UCSD-AML1 (cell line): ENCODE data around the gene ACAP1.

Source experiments
- DNase-seq: peaks from one replicate; lab custom pipeline; 2025; ENCODE audit not compliant: unreplicated experiment; lab: John Stamatoyannopoulos, UW

The ACAP1 gene

DNA sequence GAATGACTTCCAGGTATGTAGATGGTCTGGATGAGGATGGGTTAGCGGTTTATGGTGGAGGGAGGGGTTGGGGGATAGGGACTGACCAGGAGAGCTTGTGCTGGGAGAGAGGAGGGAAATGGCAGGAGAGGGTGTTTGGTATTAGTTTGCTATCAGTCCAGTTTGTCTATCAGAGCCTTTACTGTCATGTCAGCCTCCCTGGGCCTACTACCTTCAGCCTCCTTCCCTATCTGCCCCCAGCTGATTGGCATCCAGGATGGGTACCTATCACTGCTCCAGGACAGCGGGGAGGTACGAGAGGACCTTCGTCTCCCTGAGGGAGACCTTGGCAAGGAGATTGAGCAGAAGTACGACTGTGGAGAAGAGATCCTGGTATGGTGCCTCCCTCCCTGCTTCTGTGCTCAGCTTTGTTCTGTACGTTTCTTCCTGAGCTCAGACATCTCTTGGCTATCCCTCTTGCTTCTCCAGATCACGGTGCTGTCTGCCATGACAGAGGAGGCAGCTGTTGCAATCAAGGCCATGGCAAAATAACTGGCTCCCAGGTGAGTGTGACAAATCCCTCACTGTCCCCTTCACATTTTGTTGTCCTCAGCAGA is 25.1 kb upstream of the ACAP1 start:
- no peak for DNase-seq

DNA sequence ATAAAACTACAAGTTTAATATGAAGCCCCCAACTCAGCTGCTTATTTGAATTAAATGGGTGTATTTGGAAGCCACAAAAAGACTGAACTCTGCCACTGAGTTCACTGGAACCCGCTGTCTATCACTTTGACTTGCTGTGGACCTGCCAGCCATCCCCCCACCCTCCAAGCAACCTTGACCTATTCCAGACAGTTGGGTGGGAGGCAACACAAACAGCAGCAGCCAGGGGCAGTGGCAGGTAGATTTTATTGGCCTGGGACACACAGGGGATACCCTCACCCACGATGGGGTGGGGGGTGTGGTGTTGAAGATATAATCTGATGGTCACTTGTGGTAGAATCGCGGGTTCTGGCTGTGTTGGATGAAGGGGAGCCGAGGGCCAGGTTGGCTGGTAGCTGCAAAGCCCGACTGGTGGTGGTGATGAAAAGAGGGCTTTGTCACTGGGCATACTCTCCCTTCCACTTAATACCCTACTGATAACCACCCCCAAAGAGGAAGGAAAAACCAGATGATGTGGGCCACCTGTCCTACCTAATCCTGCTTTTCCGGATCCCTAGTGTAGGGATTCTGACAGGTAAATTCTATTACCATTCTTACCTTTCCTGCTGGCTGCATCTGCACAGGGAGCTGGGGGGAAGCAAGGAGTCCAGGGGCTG is 23.8 kb upstream of the ACAP1 start:
- no peak for DNase-seq

DNA sequence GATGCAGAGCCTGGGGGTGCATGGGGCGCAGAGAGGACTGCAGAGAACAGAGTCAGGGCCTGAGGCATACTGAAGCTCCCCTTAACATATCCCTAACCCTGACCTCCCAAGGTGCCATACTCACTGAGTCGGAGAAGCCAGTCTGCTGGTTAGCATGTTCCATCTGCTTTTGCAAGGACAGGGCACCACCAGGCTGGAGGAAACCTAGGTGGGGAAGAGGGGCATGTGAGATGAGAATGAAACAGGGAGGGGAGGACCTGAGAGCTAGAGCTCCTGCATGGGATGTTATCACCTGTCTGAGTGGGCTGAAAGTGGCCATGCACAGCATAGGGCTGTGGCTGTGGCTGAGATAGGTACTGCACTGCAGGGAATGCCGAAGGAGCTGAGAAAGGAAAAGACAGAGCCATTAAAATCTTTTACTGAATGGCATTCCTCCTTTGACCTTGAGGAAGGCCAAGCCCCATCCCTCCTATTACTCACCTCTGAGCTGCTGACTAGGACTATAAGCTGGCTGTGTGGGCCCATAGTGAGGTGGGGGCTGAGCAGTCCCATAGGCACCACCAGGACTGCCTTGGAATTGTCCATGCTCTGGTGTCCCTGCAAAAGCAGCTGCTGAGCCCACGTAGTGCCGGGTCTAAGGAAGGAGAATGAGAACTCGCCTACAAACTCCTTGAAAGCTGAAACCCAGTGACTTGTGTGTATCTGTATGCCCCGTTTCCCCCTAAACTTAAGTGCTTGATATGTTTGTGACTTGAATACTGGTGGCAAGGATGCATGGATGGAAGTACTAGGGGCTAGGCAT is 23.0 kb upstream of the ACAP1 start:
- DNase-seq = no peak

DNA sequence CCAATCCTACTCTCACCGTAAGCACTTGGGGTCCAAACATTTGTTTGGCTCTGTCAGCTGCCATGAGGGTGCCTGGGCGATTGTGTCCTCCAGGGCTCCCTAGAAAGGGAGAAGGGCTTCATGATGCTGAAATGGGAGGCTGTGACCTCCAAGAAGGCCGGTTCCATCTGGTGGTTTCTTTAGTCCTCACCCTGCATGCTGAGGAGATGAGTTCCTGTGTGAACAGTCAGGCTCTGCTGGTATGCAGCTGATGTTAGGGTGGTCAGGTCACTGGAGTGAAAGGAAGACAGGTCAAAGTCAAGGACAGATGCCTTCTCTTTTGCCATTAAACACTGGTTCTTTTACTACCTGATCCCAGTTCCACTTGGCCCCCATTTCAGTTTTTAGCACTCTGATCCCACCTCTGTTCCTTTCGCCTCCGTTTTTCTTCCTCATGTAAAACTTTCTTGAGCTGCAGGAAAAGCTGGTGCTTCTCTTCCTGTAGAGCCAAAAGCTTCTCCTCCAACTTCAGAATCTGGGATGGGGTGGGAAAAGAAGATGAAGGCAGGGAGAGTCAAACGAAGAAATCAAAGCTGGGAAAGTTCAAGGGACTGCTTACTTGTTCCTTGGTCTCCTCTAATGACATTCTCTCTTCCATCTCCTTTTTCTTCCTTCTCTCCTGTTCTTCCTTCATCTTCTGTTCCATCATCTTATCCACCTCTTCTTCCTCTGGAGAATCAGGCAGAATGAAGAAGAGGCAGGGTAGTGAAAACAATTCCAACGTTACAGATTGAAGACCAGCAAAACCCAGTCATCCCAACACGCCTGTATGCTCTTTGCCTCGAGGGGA is 22.2 kb upstream of the ACAP1 start:
- no peak for DNase-seq

DNA sequence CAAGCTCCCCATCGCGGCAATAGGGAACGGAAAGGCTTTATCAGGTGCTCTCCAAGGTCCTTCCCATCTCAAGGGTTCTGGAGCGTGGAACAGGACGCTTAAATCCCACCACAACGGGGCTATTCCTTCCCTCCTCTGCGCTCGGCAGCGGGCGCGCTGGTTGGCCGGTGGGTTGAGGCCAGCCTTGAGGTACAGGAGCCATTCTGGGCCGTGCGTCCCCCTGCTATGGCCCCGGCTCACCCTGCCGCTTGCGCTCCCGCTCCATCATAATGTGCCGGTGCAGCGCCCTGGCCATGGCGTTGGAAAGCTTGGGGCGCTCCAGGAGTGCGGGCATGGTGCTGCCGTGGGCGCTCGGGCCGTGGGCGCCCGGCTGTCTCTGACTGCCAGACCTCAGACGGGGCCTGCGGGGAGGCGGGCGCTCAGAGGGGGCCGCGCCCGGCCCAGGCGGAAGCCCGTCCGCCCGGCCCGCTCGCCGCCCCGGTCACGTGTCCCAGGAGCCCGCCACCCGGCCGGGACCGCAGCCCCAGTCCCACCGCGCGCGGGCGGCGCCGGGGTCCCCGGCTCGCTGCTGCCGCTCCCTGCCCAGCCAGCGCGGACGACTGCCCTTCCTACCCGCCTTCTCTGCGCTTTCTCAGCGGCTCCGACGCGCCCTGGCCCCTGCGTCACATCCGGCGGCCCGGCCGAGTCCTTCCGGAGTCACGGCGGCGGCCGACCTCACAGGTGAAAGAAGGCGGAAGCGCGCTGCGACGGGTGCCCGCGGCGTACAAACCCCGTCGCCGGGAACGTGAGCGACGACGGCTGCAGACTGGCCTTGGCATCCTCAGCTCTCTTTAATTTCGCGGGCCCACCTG is 21.4 kb upstream of the ACAP1 start, which contains the start of gene GPS2:
GPS2 (minus strand) TSS at position 642 of the 851 bp plus-strand sequence; CDS start at position 334, 308 bp downstream.
- peak; percentile 85 for DNase-seq

DNA sequence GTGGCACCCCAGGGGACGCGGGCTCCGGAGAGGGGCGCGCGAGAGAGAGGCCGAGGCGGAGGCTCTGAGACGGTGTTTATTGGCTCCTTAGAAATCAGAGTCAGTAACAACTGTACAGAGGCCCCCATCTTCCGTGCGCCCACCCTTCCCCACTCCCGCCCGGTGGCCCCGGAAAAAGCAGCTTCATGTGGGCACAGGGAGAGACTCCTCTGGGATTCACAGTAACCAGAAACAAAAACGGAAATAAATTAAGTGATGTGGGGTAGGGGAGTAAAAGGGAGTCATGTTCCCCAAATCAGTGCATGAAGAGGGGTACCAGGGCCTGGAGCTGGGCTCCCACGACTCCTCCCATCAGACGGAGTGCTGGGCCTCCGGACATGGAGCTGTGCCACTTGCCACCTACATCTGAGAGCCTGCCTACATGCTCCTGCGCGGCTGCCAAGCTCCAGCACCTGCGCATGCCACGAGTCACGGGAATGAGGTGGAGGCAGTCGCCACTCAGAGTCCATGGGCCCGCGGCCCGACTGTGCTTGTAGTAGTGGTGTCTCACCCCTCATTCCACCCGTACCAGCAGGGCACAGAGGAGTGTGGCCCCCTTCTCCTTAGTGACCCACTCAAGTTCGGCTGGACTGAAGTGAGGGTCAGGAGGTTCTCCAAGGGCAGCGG is 20.6 kb upstream of the ACAP1 start:
- no peak for DNase-seq

DNA sequence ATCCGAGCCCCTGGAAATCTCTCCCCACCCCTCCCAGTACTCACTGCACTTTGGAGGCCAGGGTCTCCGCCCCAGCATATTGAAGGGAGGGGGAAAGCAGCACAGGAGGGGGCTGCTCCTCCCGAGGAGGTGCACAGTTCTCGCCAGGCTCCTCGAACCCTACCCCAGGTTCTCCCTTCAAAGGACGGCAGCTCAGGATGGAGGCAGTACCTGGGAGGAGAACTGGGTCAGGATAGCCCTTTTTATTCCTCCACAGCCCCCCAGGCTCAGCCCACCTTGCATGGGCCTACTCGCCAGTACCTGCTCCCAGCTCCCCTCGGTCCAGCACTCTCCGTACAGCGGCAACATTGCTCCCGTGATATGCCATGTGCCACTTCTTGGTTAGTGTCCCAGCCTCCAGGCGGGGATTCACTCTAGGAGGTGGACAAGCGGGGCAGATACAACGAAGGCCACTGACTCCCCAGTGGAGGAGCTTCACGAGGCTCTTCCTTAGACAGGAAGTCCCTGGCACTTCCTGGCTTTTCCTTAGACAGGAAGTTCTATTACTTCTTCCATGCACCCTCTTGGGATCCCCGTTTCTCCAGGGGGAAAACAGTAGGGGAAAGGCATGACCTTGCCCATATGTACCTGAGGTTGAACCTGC is 19.0 kb upstream of the ACAP1 start:
- DNase-seq = no peak

DNA sequence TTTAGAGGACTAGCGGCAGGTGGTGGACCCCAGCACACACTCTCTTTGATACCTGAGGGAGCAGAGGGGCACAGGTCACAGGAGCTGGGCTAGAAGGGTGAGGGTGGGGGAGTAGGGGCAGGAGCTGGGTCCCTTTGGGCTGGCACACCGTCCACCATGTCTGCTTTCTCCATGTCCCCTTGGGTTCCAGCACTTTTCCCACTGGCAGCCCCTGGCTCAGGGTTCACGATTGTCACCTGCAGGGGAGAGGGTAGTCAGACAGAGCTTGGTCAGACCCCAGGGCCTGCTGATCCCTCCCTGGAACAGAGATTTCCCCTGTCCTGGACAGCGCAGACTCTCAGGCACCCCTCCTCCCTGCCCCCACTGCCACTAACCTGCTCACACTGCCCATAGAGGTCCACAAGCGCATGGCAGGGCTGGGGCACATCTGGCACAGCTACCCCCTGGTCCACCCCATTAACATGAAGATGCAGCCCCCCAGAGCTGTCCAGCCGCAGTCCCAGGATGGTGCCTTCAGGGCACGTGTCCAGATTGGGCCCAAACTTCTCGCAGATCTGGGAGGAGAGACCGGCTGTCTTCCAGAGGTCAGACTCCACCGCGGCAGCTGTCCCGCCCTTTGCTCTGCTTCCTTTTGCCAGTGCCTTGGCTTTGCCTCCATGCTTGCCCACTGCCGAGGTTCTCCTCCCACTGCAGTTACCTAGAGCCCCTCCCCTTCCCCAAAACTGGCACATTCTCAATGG is 18.0 kb upstream of the ACAP1 start:
- no peak for DNase-seq

DNA sequence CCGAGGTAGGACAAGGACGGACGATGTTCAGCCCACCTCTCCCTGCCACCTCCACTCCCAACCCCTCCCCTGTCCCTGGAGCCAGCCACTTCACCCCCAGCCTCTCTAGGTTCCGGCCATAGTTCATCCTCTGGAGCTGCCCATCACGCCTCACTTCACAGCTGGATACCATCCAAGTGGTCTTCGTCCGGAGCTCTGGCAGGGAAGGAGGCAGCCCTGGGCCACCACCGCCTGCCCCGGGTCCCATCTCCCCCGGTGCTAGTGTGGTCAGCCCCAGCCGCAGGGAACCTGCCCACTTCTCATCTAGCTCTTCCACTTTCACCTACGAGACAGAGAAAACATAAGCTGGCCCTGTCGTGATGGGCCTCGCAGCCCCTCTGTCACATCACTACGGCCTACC is 14.9 kb upstream of the ACAP1 start:
- no peak for DNase-seq

DNA sequence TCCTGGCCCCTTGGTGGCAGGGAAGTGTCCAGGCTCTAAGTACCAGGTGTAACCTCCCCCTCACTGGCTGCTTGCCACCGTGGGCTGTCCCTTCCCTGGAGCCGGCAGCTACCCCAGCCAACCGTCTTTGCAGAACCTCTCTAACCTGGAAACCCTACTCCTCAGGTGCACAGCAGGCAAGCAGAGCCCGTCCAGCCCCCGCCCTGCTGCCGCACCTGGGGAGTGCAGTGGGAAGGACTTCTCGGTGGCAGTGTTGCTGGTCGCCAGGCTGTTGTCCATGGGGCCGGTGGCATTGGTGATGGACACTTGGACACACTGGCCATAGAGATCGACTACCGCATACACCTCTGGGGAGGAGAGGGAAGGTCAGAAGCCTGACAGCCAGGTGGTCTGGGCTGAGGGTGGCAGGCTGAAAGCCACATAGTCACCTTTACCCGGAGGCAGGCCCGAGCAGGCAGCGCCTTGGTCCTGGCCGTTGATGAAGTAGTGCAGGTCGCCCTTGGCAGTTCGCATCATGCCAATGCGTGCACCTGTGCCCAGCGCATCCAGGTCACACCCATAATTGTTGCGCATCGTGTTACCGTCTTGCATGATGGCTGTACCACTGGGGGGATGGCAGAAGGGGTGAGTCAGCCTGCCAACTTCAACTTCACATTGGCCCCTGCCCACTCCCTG is 13.7 kb upstream of the ACAP1 start:
- no peak for DNase-seq

DNA sequence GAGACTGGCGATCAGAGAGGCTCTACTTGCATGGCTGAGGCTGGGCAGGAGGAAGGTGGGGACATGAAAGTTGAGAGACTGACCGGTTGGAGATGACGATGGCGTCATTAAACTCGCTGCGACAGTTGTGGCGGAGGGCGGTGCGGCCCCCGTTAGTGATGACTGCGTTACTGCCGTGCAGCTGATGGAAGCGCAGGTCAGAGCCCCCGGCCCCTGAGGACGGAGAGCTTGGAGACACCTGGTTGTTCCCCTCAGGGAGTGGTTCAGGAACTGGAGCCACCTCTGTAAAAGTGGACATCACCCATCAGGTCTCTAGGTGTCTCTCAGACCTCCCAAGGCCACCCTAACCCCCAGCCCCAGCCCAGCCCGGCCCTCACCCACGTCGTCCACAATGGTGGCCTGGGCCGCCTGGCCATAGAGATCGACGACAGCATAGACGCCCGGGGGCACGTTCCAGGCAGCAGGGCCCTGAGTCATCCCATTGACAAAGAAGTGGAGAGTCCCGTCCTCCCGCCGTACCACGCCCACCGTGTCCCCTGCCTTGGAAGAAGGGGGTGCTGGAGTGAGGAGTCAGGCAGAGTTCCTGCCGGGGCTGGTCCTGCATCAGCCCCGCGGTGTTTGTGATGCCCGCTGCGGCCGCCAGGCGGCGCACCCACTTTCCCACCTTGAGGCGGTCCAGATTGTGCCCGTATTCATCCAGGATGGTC is 12.4 kb upstream of the ACAP1 start:
- peak; percentile 48 for DNase-seq

DNA sequence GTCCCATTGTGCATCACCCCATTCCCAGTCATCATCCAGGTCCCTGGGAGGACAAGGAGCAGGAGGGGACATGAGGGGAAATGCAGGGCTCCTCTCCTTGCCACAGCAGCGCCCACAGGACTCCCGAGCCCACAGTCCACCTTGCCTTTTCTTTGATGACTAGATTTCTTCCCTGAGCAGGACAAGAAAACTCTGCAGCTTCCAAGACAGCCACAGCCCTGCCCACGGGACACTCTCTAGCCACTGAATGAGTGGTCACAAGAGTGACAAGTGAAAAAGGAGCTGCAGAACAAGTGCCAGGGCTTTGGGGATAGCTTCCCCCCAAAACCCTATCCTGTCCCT is 11.9 kb upstream of the ACAP1 start:
- no peak for DNase-seq

DNA sequence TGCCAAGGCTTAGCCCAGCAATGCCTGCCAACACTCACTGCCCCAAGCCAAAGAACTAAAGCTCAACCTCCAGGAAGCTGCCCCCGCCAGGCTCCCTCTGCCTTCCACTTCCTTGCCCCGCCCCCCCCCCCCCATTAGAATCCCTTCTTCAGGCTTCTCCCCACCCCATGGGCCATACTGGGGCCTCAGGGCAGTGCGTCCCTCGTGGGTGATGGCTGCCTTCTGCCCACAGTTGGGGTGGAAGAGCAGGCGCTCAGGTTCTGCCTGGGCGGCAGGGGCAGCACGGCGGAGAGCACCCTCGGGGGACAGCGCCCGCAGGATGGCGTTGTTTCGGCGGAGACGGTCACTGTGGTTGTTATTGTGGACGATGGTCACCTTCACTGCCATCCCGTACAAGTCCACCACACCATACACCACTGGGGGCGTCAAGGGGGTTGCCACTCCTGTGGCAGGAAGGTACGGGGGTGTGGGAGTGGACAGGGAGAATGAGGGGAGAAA is 11.2 kb upstream of the ACAP1 start:
- no peak for DNase-seq

DNA sequence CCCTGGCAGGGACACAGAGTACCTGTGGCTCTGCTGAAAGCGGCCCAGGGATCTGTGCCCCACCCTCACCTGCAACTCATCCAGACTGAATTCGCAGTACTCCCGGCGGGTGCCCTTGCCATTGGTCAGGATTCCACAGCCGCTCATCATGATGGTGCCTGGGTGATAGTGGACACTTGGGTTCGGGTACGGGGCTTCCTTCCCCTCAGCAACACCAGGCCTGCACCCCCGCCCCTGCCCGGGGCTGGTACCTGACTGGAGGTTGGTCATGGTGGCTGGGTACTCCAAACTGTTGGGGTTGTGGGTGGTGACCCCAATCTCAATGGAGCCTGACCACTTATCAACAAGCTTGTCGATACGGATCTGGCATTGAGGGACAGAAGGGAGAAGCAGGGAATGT is 10.1 kb upstream of the ACAP1 start:
- DNase-seq = no peak

DNA sequence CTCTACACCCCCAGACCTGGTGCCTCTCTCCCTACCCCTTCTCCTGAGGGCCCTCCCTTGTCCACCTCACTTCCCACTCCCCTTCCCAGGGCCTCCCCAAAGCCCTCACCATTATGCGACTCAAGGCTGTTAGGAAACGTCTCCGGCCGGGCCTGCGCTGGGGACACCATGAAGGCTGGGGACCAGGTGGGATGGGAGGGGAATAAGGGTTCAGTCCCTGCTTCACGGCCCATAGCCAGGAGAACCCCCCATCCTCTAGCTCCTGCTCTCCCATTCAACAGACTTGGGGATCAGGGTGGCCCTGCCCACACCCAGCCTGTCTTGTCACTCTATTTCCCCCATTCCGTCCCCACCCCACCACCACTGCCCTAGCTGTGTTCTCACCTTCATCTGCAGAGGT is 9.3 kb upstream of the ACAP1 start:
- no peak for DNase-seq

DNA sequence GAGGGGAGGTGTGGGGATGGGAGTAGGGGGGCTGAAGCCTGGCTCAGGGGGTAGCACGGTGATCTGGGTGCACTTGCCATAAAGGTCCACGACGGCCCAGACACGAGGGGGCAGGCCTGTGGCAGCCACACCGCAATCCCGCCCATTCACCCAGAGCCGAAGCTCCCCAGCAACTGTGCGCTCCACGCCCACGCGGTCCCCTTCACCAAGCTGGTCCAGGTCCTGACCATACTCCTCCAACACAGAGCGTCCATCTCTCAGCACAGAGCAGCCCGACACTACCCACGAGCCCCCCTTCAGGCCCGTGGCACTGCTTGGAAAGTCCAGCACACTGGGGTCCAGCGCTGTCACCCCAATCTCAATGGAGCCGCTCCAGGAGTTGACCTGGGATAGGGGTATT is 8.8 kb upstream of the ACAP1 start:
- DNase-seq = no peak

DNA sequence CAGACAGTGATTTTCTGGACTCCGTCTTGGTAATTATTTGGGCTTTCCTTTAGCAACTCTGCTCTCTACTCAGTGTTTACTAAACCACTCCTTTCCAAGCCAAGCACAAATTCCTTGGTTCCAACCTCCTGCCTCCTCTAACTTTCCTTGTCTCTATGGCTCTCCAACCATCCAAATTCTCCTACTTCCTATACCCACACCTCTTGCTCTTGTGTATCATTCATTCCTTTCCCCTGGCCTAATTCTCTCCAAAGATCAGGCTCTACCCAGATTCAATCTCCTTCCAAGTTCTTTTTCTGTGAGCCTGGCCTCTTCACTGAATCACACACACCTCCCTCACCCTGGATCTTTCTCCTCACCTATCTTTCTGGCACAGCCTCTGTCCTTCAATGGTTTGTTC is 8.3 kb upstream of the ACAP1 start:
- DNase-seq = no peak
